Islet precursor cell (in vitro differentiated cells): ENCODE measurements around the gene UBAP1.
"Not testable (repeated sequence)": the region's sequence is repeated elsewhere in the genome, so short reads cannot be mapped to it uniquely, and the experiment has no call there.

Experiments
- DNase-seq: peaks from one replicate; pipeline ENCODE4 v3.0.0-alpha.2; 2018

The UBAP1 gene

DNA sequence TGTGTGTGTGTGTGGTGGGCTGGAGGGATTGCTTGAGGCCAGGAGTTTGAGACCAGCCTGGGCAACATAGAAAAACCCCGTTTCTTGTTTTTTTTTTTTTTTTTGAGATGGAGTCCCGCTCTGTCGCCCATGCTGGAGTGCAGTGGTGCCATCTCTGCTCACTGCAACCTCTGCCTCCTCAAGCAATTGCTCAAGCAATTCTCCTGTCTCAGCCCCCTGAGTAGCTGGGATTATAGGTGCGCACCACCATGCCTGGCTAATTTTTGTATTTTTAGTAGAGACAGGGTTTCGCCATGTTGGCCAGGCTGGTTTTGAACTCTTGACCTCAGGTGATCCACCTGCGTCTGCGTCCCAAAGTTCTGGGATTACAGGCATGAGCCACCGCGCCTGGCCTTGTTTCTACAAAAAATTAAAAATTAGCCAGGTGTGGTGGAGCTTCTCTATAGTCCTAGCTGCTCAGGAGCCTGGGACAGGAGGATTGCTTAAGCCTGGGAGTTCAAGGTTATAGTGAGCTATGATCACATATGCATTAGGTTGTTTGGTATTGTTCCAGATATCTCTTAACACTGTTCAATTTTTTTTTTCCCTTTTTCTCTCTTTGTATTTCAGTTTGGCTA, 47.4 kb downstream of the UBAP1 start:
- DNase-seq = not testable (repeated sequence)

DNA sequence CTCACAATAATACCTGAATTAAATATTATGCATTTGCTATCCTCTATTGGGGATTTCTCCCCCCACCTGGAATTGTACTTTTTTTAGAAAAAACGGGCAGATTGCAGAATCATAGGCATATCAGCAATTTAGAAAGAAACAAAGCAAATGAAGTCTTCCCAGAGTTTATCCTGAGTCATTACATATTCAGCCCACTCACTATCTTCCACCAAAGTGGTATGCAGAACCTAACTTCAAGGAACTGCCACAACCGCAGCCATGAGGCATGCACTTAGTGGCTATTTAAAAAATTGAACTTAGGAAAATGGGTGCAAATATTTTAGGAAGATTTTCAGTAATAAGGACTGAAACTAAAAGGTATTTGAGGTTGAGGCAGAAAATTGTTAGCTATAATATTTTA, 48.6 kb downstream of the UBAP1 start:
- DNase-seq = no peak

DNA sequence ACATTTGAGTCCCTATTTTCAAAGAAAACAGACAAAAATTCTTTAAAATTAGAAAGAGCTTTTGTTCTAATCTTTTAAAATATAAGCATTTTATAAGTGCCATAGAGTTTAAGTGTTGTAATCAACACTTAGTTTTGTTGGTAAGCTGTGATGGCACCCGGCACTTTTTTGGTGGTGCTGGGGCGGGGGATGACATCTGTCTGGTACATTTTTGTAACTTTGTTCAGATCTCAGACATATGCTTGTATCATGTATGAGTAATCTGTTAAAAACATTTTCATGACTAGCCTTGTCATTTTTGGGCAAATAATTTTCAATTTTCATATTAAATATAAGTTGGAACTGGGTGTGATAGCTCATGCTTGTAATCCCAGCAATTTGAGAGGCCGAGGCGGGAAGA, 51.7 kb downstream of the UBAP1 start:
- no peak for DNase-seq

DNA sequence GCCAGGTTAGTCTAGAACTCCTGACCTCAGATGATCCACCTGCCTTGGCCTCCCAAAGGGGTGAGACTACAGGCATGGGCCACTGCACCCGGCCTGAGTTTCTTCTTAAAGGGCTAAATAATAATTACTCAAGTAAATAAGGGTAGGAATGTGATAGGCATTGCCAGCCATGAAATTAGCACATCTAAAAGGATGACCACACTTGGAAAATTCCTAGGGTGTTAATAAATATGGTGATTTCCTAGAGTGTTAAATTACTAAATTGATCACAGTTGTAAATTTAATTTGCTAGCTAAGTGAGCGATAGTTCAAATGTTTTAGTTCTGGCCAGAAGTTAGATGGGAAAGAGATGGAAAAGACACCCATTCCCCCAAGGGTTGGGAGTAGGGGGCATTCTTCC, 53.4 kb downstream of the UBAP1 start:
- DNase-seq = no peak

DNA sequence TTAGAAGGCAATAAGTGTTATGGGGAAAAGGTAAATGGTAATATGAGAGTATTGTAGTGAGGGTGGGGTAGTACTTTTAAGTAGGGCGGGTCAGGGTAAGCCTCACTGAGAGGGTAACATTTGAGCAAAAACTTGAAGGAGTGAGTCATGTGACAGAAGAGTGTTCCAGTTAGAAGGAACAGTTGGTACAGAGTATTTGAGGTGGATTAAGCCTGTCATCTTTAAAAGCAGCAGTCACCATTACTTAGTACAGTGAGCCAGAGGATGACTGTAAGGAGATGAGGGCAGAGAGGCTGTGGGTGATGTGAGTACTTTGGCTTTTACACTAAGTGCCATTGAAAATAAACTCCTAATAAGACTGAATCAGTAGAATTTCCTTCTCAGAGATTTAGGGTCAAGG, 54.8 kb downstream of the UBAP1 start:
- no peak for DNase-seq

DNA sequence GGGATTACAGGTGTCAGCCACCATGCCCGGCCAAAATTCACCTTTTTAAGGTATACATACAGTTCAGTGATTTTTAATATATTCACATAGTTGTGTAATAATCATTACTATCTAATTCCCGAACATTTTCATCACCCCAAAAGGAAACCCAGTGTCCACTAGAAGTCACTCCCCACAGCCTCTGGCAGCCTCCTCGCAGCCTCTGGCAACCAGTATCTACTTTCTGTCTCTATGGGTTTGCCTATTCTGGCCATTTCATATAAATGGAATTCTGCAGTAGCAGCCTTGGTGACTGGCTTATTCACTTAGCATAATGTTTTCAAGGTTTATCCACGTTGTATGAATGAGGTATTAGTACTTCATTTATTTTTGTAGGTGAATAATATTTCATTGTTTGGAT, 59.0 kb downstream of the UBAP1 start:
- no peak for DNase-seq

DNA sequence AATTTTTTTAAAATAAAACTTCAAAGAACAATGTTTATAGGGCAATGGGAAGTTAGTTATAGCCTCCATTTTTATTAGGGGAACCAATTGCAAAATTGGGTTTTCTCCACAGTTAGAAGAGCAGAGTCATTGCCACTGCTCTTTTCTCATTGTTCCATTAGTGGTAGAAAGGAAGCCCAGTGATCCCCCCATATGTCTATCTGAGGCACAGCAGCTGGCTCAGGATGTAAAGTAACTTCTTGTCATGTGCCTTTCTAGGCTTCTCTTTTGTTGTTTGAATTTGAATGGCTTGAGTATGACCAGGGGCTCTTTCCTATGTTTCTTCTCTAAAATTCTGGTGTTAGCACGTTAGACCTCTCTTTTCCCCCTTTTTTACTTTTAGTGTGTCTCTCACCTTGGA, 61.2 kb downstream of the UBAP1 start:
- DNase-seq = no peak

DNA sequence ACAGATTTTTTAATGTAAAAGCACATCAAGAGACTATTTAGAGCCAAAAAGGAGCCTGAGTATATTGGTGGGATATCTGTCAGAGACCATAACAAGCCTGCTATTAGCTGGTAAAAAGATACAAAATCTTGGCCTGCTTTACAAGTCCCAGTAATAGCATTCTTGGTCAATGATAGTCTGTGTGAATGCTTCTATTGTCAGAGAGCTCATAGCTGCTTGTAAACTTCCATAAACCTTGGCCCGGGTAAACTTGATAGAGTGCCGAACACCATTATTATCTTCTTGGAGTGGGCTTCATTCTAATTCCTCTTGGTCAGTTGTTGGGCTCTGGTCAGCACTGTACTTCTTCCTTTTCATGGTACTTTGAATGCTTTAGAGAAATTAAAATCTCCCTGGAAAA, 64.0 kb downstream of the UBAP1 start:
- DNase-seq = no peak

DNA sequence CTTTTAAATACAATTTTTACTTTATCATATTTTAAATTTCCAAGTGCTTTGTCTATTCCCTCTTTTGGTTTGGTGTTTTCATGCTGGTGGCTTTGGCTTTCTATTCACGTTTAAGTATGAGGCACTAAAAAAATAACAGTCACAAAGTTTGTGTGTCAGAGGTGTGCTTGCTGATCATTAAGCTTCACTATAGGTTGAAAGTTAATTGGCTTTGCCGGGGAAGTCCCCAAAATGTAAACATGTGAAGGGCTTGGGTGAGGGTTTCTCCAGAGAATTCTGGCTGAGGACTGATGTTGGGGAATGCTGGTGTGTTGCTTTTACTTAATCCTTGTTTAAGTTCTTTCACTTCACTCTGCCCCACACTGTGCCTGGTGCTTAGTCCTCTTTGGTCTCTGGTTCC, 66.4 kb downstream of the UBAP1 start:
- DNase-seq = not testable (repeated sequence)

DNA sequence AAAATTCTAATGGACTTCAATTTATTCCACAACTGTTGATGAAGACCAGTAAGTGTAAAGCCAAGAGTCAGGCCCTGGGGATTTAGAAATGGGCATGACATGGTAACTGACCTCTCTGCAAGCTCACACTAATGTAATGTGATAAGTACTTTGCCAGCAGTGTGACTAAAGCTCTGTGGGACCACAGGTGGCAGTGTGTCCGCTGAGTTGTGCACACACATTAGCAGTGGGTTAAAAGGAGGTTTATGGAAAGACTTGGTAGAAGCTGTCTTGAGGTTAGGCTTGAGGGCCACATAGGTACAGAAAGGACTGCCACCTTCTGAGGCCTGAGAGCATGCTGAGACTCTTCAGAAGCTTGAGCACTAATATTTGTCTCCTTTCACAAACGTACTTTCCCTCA, 67.6 kb downstream of the UBAP1 start:
- DNase-seq = no peak

DNA sequence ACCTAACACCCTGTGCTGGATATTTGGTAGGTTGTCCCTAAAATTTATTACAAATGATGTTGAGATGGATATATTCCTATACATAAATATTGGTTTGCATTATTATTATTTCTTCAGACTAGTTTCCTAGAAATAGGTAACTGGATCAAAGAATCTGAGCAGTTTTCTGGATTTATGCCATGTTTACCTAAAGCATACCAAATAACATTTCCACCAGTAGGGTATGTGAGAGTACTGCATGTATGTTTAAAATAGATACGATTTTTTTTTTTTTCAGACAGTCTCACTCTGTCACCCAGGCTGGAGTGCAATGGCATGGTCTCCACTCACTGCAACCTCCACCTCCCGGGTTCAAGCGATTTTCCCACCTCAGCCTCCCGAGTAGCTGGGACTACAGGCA, 68.9 kb downstream of the UBAP1 start:
- DNase-seq = not testable (repeated sequence)

DNA sequence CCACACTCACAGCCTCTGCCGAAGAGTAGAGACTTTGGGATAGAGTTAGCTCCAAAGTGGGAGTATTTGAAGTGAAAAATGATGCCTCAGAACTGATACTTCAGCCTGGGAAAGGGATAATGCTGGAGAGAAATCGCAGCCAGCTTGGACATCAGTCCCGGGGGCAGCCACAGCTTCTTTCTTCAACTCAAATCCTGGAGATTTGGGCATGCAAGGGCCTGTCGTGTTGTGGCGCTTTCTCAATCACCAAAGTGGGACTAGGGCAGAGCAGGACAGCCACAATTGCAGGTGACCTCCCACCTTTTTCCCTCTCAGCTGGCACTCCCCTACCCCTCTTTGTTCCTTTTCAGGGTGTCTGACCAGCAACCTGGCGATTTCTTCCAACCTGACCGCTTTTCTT, 70.4 kb downstream of the UBAP1 start:
- DNase-seq = no peak

DNA sequence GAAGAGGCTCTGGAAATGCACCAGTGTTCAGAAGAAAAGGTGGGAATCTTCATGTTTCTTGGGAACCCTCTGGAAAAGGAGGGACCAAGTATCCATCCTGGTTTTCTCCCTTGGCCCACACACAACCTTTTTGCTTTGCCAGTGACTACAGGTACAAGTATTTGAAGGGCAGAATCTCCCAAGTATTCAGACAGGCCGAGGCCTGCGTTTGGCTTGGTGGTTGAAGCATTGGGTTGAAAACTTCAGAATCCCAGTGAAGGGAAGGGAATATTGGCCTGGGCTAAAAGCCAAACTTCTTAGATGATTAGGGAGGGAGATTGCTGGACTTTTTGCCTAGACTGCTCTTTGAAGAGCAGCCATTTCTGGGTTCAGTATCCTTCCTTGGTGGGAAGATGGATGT, 71.9 kb downstream of the UBAP1 start:
- no peak for DNase-seq

DNA sequence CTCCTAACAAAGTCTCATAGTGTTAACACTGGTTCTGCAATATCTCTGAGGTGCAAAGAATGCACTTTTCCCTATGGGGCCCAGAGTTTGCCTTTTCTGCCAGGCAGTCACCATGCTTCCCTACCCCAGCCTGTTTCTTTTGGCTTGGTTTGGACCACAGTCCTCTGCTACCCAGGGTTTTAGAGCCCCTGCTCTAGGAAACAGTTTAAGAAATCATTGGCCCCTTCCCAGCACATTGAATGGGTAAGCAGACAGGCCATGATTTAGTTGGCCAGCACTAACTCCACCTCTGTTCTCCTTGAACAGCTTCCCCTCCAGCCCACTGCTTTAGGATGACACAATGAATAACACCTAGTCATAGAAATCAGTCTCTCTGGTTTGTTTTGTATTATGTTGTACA, 73.2 kb downstream of the UBAP1 start:
- DNase-seq = no peak

DNA sequence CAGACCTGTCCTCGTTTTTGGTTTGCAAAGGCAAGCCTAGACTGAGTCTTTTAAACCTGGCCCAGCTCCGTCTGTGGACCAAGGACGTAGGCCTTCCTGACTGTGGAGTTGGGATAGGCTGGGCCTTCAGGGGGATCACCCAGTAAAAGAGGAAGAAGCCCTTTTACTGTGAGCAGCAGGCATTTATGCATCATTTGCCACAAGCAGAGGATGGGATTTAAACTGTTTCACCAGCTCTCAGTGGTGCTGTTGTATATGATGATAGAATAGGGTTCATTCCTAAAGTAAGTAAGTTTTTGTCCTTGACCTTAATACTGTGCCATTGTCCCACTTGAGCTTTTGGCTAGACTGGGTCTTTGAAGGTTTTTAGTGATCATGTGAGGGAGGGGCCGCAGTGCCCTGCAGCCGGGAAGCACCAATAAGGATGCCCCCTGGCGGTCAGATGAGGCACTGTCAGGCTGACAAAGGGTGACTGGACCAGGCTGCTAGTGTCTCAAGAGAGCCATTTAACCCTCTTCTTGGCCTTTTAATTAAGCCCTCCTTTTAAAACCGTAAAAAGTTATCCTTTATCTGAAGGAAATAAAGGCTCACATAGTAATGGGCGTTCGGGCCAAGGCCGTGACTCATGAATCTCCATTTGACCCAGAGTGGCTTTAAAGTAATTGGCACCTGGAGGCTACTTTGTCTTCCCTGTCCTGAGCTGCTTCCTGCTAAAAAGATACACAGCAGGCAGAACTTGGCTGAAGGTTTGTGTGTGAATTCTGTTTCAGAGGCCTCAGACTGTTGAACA, 74.0 kb downstream of the UBAP1 start:
- DNase-seq = peak; percentile 87

DNA sequence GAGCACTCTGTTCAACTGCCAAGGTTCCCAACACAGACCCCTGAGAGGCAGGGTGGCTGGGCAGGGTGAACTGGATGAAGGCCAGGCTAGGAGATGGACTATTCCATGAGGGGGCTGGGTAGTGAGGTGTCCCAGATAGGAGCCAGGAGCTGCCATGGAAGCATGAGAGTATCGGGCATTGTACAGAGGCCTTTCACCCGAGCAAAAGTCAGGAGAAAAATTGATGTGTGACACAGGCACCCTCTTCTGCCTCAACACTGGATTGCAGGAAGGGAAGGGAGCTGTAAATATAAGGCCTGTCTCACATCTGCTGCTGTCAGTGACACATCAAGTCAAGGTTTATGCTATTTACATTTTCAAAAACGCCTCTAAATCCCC, 74.6 kb downstream of the UBAP1 start:
- no peak for DNase-seq

DNA sequence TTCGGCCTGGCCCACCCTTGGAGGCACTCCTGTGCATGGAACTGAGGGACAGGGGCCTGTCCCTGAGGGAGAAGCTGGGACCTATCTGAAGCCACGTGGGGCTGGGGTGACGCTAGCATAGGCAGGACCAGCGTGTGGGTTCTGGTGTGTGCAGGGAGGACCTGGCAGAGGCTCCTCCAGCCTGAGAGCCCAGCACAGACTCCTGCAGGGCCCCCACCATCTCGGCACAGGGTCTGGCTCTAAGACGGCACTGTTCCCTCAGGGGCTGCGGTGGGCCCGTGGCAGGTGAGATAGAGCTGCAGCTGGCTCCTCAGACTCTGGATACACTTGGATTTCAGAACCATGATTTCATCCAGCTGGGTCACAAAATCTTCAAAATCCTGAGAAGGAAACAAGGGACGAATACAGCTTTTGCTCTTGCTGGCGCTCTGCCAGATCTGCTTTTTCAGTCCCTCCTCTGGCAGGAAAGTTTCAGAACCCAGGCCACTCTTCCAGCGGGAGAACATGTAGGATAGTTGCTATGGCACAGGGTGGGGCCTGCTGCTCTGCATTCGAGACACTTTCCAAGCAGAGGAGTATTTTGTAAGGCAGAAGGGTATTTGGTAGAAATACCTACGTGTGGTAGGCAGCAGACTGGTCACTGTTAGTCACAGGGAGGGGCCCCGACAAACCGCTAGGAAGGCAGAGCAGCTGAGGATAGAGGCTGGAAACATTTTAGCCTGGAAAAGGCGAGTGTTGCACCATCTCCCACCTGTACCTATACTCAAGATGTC, 75.5 kb downstream of the UBAP1 start:
- DNase-seq = no peak

DNA sequence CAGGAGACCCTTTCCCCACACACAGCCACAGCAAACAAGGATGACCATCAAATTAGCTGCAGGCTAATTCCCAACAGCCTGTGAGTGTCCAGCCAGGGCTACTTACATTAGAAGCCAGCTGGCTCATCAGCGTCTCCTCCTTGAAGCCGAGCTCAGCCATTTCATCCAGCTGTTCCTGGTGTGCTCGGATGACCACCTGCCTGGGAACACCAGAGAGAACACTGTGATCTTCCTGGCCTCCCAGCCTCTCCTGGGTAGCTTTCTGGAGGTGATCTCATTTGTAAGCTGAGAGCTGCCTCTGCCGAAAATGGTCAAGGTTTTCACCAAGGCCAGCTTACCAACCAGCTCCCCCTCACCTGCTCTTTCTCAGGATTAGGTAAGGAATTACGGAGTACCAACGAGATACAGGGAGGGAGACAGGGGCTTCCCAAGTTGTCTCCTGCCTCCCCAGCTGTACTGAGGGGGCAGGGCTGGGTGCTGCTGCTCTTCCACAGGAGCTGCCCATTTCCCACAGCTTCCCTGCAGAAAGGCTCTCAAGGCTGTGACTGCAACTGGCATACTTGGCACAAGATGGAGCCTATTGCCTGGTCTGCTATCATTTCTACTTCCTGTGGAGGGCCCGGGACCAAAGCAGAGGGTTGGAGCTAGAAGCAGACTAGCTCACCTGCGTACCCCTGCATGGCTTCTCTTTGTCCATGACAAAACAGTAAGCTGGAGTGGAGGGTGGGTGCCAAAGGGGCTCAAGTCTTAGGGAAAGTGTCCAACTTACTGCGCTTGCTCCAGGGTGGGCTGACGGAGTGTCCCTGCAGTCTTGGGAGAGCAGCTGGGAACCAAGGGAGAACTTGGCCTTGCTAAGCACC, 76.4 kb downstream of the UBAP1 start:
- DNase-seq = peak; percentile 48

DNA sequence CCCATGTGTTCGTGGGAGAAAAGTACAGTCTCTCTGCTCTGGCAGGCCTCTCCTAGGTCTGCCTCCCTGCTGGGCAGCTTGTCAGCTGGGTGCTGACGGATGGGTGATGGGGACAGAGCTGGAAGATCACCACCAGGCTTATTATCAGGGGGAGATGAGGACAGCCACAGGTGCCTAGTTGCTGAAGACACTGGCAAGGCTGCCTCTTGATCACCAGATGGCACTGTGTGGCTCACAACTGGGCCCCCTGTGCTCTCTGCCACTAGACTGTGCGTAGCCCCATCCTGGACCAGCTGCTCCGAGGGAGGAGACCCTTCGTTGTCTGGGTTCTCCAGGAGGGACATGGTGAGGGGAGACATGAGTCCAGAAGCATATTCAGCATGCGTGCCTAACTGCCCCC, 77.3 kb downstream of the UBAP1 start:
- peak; percentile 57 for DNase-seq

DNA sequence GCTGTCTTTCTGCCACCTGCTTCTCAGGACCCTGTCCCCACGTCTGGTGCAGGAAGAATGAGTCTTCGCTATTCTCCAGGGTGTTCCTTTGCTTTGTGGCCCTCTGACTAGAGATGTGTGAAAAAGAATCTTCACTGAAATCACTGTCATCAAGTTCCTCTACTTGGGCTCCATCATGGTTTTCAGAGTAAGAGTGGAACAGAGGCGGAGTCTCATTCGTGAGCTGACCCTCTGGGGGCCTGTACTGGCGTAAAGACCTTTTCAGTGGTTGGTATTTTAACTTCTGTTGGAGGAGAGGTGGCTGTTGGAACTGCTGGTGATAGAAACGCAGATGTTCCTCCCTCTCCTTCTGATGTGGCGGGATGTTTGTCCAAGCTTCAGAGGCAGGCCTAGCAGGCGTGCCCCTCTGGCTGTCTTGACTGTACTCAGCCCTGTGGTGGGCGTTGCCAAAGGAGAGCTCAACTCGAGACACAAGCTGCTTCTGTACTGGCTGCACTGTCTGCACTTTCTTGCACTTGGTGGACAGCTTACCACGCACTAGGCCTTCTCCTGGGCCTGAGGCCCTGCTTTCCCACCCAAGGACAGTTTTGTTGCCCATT, 78.2 kb downstream of the UBAP1 start:
- peak; percentile 56 for DNase-seq

DNA sequence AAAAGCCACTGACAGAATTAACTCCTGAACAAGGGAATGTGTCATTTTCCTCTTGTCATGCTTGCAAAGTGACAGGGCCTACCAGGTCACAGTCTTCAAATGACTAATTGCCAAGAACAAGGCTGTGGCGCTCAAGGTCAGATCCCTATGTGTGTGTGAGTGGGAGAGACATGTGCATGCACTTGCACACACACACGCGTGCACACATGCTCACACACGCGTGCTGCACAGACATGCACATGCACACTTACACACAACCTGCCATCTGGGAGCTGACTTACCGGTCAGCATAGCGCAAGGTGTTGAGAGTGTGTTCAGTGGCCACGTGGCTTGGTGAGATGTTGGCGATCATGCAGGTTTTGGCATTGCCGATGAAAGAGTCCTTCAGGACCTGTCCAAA, 80.5 kb downstream of the UBAP1 start:
- DNase-seq = no peak

DNA sequence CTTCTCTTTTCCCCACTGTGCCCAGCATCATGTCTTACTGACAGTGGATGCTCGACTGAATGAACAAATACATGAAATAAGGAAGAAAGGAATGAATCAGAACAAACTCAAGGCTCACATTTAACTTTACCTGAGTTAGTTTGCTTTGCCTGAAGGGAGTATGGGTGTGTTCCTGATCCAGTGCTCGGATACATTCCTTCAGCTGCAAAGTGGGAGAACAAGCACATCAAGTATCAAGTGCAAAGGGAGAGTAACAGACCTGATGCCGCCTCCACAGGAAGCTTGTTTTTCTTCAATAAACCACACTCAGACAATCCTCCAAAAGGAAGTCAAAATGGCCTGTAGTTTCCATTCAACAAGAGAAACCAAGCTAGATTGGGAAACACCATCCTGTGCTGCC, 84.1 kb downstream of the UBAP1 start:
- DNase-seq = no peak

DNA sequence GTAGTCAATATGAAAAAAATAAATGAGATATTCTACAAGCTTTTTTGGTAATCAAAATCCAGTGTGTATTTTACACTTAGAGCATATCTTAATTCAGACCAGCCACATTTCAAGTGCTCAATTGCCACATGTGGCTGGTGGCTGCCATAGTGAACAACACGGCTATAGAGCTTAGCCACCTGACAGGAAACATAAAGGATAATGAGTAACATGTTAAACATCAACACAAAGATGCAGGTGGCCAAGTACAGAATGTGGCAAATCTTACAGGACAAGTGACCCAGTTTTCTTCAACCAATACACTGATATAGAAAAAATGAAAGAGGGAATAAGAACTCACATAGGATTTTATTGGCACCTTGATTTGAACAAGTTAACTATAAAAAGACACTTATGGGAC, 88.8 kb downstream of the UBAP1 start:
- no peak for DNase-seq
